HL-60 (cell line): Measurements from ENCODE around the gene SH2D3A.
A peak's percentile ranks its signal among the peaks of the same experiment; 100 is the strongest.

Experiments used
- DNase-seq, 2 experiments: peaks; one replicate each; pipeline ENCODE4 v3.0.0-alpha.2; 2010 to 2020; ENCODE audit warnings: low read depth in 1 of 2, low spot score in 1 of 2
- H3K27ac ChIP-seq: fragments of 250-450 bp; sonication (Bioruptor Pico); replicated peaks from 2 replicates; pipeline ENCODE4 v1.5.1; 2020; ENCODE audit warnings: mild to moderate bottlenecking, moderate library complexity
- H3K27me3 ChIP-seq: fragments of 250-450 bp; sonication (Bioruptor Pico); 2 replicates; pipeline ENCODE4 v1.5.1; 2021; ENCODE audit warnings: mild to moderate bottlenecking, moderate library complexity; ENCODE audit not compliant: insufficient read depth, poor library complexity, severe bottlenecking
- H3K4me3 ChIP-seq: replicated peaks from 2 replicates; pipeline ENCODE4 v1.5.1; 2011; ENCODE audit warnings: mild to moderate bottlenecking, control low read depth, low read length; ENCODE audit not compliant: insufficient read depth
- GABPA ChIP-seq: IDR thresholded peaks from 2 replicates; pipeline ENCODE4 v1.6.1; 2012; ENCODE audit warnings: low read depth
- POLR2AphosphoS5 ChIP-seq: IDR thresholded peaks from 2 replicates; pipeline ENCODE4 v1.6.1; 2012; ENCODE audit warnings: low read depth
- SPI1 ChIP-seq: IDR thresholded peaks from 2 replicates; pipeline ENCODE4 v1.6.1; 2012; ENCODE audit warnings: low read depth, mild to moderate bottlenecking, borderline replicate concordance
- TF ChIP-seq, protein P1 (sequence below): IDR thresholded peaks from 2 replicates; pipeline ENCODE4 v1.6.1; 2012; ENCODE audit warnings: low read depth; ENCODE audit not compliant: insufficient replicate concordance
- TF ChIP-seq, protein P2 (sequence below): IDR thresholded peaks from one replicate; pipeline ENCODE4 v1.5.1; 2011; ENCODE audit warnings: low read length, control low read depth, inconsistent platforms; ENCODE audit not compliant: insufficient read depth

SH2D3A gene

GRCh38 chr19:6736169-6736916 lies 30.9 kb downstream of the SH2D3A start:
- no peaks in the 10 kb centered on the region for H3K27me3 ChIP-seq
- H3K4me3 ChIP-seq = peak overlapping the region; percentile 87
- peak overlapping the region; percentile 81 for H3K27ac ChIP-seq
- DNase-seq = peak; percentile 75 to 90
- TF ChIP-seq, protein P1, sequence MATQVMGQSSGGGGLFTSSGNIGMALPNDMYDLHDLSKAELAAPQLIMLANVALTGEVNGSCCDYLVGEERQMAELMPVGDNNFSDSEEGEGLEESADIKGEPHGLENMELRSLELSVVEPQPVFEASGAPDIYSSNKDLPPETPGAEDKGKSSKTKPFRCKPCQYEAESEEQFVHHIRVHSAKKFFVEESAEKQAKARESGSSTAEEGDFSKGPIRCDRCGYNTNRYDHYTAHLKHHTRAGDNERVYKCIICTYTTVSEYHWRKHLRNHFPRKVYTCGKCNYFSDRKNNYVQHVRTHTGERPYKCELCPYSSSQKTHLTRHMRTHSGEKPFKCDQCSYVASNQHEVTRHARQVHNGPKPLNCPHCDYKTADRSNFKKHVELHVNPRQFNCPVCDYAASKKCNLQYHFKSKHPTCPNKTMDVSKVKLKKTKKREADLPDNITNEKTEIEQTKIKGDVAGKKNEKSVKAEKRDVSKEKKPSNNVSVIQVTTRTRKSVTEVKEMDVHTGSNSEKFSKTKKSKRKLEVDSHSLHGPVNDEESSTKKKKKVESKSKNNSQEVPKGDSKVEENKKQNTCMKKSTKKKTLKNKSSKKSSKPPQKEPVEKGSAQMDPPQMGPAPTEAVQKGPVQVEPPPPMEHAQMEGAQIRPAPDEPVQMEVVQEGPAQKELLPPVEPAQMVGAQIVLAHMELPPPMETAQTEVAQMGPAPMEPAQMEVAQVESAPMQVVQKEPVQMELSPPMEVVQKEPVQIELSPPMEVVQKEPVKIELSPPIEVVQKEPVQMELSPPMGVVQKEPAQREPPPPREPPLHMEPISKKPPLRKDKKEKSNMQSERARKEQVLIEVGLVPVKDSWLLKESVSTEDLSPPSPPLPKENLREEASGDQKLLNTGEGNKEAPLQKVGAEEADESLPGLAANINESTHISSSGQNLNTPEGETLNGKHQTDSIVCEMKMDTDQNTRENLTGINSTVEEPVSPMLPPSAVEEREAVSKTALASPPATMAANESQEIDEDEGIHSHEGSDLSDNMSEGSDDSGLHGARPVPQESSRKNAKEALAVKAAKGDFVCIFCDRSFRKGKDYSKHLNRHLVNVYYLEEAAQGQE = no peak
- TF ChIP-seq GABPA = no peak
- TF ChIP-seq POLR2AphosphoS5 = no peak
- TF ChIP-seq, protein P2, sequence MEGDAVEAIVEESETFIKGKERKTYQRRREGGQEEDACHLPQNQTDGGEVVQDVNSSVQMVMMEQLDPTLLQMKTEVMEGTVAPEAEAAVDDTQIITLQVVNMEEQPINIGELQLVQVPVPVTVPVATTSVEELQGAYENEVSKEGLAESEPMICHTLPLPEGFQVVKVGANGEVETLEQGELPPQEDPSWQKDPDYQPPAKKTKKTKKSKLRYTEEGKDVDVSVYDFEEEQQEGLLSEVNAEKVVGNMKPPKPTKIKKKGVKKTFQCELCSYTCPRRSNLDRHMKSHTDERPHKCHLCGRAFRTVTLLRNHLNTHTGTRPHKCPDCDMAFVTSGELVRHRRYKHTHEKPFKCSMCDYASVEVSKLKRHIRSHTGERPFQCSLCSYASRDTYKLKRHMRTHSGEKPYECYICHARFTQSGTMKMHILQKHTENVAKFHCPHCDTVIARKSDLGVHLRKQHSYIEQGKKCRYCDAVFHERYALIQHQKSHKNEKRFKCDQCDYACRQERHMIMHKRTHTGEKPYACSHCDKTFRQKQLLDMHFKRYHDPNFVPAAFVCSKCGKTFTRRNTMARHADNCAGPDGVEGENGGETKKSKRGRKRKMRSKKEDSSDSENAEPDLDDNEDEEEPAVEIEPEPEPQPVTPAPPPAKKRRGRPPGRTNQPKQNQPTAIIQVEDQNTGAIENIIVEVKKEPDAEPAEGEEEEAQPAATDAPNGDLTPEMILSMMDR = peak; percentile 58

GRCh38 chr19:6735181-6735911 lies 31.9 kb downstream of the SH2D3A start:
- no peak for DNase-seq
- Histone ChIP-seq H3K27me3 (no peaks in the 10 kb centered on the region), H3K27ac (no peak overlapping the region), H3K4me3 (no peak overlapping the region)
- TF ChIP-seq GABPA (no peak), POLR2AphosphoS5 (no peak), SPI1 (no peak)
- TF ChIP-seq, protein P1 = no peak
- TF ChIP-seq, protein P2 = no peak

GRCh38 chr19:6734096-6734696 lies 33.0 kb downstream of the SH2D3A start:
- H3K27me3 ChIP-seq = no peaks in the 10 kb centered on the region
- no peak for DNase-seq
- TF ChIP-seq GABPA (no peak), POLR2AphosphoS5 (no peak), SPI1 (no peak)
- TF ChIP-seq, protein P2 = no peak
- TF ChIP-seq, protein P1 = no peak
- no peak overlapping the region for H3K4me3 ChIP-seq
- H3K27ac ChIP-seq = no peak overlapping the region
